ENCODE data around the gene EZR. TPM values are rescaled to one million over a fixed set of nuclear protein-coding genes. Genes with fewer than 3 reads are reported as not detected.

Gene EZR
- total RNA-seq, 2 experiments from 2014 or later, result 268 to 415 TPM

GRCh38 chr6:158797331-158798310 is 21.5 kb downstream of the EZR start:
- Histone ChIP-seq H3K4me2 (ENCODE audit: low read length) (peak overlapping the region; percentile 77), H3K4me3 (ENCODE audit: low read depth, low read length, poor library complexity, severe bottlenecking) (peak overlapping the region; percentile 22), H2AFZ (ENCODE audit: low read length) (no peak overlapping the region), H3K27ac (ENCODE audit: low read depth, low read length, poor library complexity, severe bottlenecking) (peak overlapping the region; percentile 62), H3K36me3 (ENCODE audit: insufficient read depth, low read length) (peaks cover 95% of the 10 kb centered on the region), H3K9me2 (ENCODE audit: insufficient read depth, low read length) (no peaks in the 10 kb centered on the region), H4K20me1 (ENCODE audit: insufficient read depth, low read length) (peaks cover 74% of the 10 kb centered on the region), H3K4me1 (ENCODE audit: insufficient read depth, low read length, poor library complexity, severe bottlenecking) (peaks cover 99% of the 10 kb centered on the region), H3K9me3 (ENCODE audit: low read length) (no peaks in the 10 kb centered on the region), H3K79me2 (ENCODE audit: insufficient read depth, low read depth, low read length) (peaks cover 100% of the 10 kb centered on the region)
- TF ChIP-seq CTCF (conservative IDR thresholded peaks at IDR 0.05; ENCODE audit: low read length) (no peak), EZH2phosphoT487 (IDR thresholded peaks at IDR 0.05; ENCODE audit: borderline replicate concordance, low read depth, low read length) (no peak)
- no peak for DNase-seq (ENCODE audit: low spot score)
- intact Hi-C loops (cut with micrococcal nuclease; ENCODE audit: unreplicated experiment), result loop anchor here (10.0 kb wide), 1 partner anchor 93 kb away; no protein-coding TSS in a partner anchor
- ChIA-PET CTCF (ENCODE audit: unreplicated experiment) (no interaction called here), POLR2A (interaction anchor here (0.5 to 11.9 kb wide), 10 partner anchors 8 to 410 kb away, joined by 3 to 155 read pairs (median 4); no protein-coding TSS in a partner anchor)
- no TSS peak for BruUV-seq (replicated peaks)

GRCh38 chr6:158796353-158796752 is 22.8 kb downstream of the EZR start:
- H2AFZ ChIP-seq (ENCODE audit: low read length), result no peak overlapping the region
- no peak for DNase-seq (ENCODE audit: low spot score)
- peak overlapping the region; percentile 77 for H3K4me2 ChIP-seq (ENCODE audit: low read length)
- POLR2A ChIA-PET, result interaction anchor here (2.3 to 11.9 kb wide), 2 partner anchors 14 to 73 kb away, joined by 5 to 155 read pairs; no protein-coding TSS in a partner anchor
- peak overlapping the region; percentile 62 for H3K27ac ChIP-seq (ENCODE audit: low read depth, low read length, poor library complexity, severe bottlenecking)
- CTCF ChIA-PET (ENCODE audit: unreplicated experiment), result interaction anchor here (1.1 kb wide), 1 partner anchor 175 kb away, joined by 3 read pairs; no protein-coding TSS in a partner anchor
- no peaks in the 10 kb centered on the region for H3K9me3 ChIP-seq (ENCODE audit: low read length)
- intact Hi-C loops (cut with micrococcal nuclease; ENCODE audit: unreplicated experiment), result loop anchor here (10.0 kb wide), 1 partner anchor 92 kb away; no protein-coding TSS in a partner anchor
- H3K4me1 ChIP-seq (ENCODE audit: insufficient read depth, low read length, poor library complexity, severe bottlenecking), result peaks cover 99% of the 10 kb centered on the region
- no peak for TF ChIP-seq EZH2phosphoT487 (IDR thresholded peaks at IDR 0.05; ENCODE audit: borderline replicate concordance, low read depth, low read length)
- no peak for TF ChIP-seq CTCF (conservative IDR thresholded peaks at IDR 0.05; ENCODE audit: low read length)
- no TSS peak for BruUV-seq (replicated peaks)
- H3K9me2 ChIP-seq (ENCODE audit: insufficient read depth, low read length), result no peaks in the 10 kb centered on the region
- H3K79me2 ChIP-seq (ENCODE audit: insufficient read depth, low read depth, low read length), result peaks cover 100% of the 10 kb centered on the region
- H3K36me3 ChIP-seq (ENCODE audit: insufficient read depth, low read length), result peaks cover 93% of the 10 kb centered on the region
- peak overlapping the region; percentile 22 for H3K4me3 ChIP-seq (ENCODE audit: low read depth, low read length, poor library complexity, severe bottlenecking)
- peaks cover 69% of the 10 kb centered on the region for H4K20me1 ChIP-seq (ENCODE audit: insufficient read depth, low read length)

Data from OCI-LY7 (cell line).